Astrocyte of the cerebellum (primary cell): ENCODE data around the gene TNNT2.
A peak's percentile ranks its signal among the peaks of the same experiment; 100 is the strongest.

ENCODE experiments used
- DNase-seq: peaks from one replicate; pipeline ENCODE4 v3.0.0-alpha.2; 2011; ENCODE audit warnings: low read depth
- H3K4me3 ChIP-seq: 2 replicates; pipeline ENCODE4 v1.5.1; 2011; ENCODE audit warnings: mild to moderate bottlenecking, low read depth, low read length, moderate library complexity
- in situ Hi-C: cut with HindIII; loops from 2 replicates; pipeline ENCODE4 v1.10.0; 2017; ENCODE audit warnings: low sequenced_read_pairs
- TF ChIP-seq, protein P1 (sequence below): IDR thresholded peaks from 2 replicates; pipeline ENCODE4 v1.5.1; 2012; ENCODE audit warnings: low read length, low read depth, moderate library complexity, mild to moderate bottlenecking; ENCODE audit errors: missing control alignments

Gene TNNT2

DNA sequence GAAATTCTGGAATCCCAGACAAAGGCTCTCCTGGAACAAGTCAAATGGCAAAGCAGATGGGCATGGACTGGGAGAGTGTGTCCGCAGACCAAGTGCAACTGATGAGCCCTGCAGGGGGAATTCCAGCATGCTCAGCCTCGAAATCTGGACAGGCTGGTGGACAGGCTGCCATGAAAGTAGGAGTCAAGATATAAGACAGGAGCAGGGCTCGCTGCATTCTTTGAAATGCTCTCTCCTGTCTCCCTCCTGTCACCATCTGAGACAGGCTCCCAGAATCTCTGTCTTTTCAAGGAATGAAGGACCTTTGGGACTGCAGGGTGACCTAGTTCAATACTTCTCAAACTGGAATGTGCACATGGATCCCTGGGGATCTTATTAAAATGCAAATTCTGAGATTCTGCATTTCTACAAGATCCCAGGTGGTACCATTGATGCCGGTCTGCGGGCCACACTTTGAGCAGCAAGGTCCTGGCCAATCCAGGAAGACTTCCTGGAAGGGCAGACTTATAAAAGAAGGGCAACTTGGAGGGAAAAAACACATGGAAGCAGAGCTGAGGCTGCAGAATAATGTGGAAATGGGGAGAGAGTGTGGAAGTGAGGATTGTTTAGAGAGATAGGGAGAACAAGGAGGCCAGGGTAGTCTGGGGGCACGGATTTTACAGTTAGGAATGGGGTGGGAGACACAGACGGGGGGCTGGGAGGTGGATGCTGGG lies 29.8 kb downstream of the TNNT2 start:
- in situ Hi-C loops = no loop called here
- TF ChIP-seq, protein P1, sequence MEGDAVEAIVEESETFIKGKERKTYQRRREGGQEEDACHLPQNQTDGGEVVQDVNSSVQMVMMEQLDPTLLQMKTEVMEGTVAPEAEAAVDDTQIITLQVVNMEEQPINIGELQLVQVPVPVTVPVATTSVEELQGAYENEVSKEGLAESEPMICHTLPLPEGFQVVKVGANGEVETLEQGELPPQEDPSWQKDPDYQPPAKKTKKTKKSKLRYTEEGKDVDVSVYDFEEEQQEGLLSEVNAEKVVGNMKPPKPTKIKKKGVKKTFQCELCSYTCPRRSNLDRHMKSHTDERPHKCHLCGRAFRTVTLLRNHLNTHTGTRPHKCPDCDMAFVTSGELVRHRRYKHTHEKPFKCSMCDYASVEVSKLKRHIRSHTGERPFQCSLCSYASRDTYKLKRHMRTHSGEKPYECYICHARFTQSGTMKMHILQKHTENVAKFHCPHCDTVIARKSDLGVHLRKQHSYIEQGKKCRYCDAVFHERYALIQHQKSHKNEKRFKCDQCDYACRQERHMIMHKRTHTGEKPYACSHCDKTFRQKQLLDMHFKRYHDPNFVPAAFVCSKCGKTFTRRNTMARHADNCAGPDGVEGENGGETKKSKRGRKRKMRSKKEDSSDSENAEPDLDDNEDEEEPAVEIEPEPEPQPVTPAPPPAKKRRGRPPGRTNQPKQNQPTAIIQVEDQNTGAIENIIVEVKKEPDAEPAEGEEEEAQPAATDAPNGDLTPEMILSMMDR = no peak
- no peak for DNase-seq
- H3K4me3 ChIP-seq = no peak overlapping the region

DNA sequence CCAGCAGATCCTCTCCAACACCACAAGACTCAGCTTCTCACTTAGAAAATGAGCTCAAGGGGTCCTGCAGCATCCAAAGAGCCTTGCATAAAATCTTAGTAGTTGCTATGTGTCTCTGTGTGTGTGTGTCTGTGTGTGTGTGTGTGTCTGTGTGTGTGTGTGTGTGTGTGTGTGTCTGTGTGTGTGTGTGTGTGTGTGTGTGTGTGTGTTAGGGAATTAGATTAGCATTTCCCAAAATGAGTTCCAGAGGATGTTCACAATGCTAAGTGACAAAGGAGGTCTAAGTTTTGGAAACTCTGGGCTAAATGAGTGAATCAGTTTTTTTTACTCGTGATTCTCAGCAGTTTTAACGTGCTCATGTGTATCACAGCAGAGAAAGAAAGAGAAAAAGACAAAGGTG lies 30.5 kb downstream of the TNNT2 start:
- TF ChIP-seq, protein P1 = no peak
- in situ Hi-C loops = no loop called here

DNA sequence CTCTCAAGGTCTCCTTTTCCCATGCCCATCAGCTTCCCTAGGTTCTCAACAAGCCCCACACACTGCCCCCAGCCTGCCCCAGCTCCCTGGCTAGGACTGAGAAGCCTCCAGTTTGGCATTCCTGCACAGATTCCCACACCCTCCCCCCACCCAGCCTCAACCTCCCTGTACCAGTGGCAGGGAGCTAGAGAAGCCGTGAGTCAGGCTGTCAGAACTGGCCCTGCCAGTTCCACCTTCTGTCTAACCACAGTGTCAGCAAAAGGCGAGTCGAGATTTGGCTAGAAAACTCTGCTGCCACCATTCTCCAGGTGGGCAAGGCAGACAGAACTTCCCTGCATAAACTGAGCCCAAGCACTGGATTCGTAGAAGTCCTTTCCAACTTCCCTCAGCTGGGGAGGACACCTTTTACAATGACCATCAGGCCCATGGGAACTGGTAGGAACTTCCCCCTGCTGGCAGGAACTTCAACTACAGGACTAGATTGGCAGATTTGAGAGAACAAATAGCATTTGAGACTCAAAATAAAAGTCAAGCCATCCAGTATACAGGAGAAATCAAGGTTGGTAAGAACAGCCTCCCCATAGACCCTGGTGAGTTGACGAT lies 31.0 kb downstream of the TNNT2 start:
- in situ Hi-C loops = no loop called here
- no peak overlapping the region for H3K4me3 ChIP-seq
- DNase-seq = peak; percentile 24
- TF ChIP-seq, protein P1 = peak; percentile 69

More for the DNA sequence above, 30.5 kb downstream of the TNNT2 start:
- no peak for DNase-seq
- H3K4me3 ChIP-seq = no peak overlapping the region

DNA sequence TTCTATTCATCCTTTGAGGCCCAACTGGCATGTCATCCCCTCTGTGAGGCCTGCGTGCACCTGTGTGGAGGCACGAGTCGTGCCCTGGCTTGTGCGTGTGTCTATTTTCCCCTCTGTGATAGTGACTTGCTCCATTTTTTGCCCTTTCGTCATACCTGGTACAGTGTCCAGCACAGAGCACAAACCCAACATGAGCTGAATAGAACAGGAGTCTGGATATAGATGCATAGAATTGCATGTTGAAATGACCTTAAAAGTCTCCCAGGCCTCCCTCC lies 32.5 kb downstream of the TNNT2 start:
- H3K4me3 ChIP-seq = no peak overlapping the region
- no peak for DNase-seq
- TF ChIP-seq, protein P1 = no peak
- in situ Hi-C loops = no loop called here

DNA sequence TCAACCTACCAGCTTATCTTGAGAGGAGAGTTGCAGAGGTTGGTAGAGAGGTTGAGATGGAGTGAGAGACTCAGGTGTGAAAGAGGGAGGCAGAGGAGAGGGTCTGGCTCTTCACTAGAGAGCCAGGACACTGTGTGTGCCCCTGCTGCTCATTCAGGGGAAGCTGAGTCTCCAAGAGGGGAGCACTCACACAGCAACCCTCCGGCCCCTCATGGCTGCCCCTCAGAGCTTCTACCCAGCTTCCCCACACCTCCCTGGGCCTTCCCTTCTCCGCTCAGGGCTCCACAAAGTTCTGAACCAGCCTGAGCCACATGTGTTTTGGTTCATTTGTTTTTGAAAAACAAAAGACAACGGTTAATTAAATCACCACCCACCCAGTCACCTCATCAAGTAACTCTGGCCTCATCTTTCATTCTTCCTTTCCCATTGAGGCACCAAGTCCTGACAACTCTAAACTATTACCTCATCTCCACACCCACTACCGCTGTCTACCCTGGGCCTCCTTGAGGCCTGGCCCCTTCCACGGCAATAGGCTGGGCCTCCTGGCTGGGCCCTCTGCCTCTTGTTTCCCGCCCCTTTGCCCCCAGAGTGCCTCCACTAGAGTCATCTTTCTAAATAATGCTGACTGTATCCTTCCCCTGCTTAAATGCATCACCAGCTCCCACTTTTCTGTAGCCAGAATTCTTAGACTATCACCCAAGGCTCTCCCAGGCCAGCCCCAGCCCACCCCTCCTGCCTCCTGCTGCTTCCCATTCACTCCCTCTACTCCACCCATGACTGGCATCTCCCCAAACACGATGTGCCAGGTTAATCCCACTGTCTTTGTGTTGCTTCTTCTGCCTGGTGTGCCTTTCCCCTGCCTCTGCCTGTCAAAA lies 33.0 kb downstream of the TNNT2 start:
- in situ Hi-C loops = no loop called here
- TF ChIP-seq, protein P1 = no peak
- no peak overlapping the region for H3K4me3 ChIP-seq
- DNase-seq = no peak

DNA sequence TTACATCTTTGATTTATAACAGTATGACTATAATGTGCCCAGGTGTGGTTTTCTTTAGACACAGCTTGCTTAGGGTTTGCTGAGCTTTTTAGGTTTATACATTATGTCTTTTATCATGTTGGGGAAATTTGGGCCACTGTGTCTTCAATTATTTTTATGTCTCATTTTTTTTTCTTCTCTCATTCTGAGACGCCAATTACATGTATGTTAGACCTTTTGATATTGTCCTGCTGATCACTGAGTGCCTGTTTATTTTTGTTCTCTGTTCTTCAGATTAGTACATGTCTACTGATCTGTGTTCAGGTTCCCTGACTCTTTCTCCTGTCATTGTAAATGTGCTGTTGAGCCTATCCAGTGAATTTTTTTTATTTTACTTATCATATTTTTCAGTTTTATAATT lies 36.1 kb downstream of the TNNT2 start:
- in situ Hi-C loops = no loop called here
- TF ChIP-seq, protein P1 = no peak
- no peak overlapping the region for H3K4me3 ChIP-seq
- DNase-seq = no peak
